ENCODE data around the gene PIK3R3. TPM values are rescaled to one million over a fixed set of nuclear protein-coding genes. Genes with fewer than 3 reads are reported as not detected.

PIK3R3 gene
- total RNA-seq, 3 donors from 2014 or later = 17.9 to 80.3 (median 46.8) TPM

- intact Hi-C loops (cut with DNase I; ENCODE audit: low total_unique reads) = loop anchor here (10.0 kb wide), 1 partner anchor 74 kb away; no protein-coding TSS in a partner anchor
- Histone ChIP-seq H3K27ac (no peak overlapping the region), H3K36me3 (no peaks in the 10 kb centered on the region), H3K27me3 (no peaks in the 10 kb centered on the region), H3K4me3 (no peak overlapping the region), H3K9me3 (no peaks in the 10 kb centered on the region), H3K4me1 (no peaks in the 10 kb centered on the region)
- no peak for TF ChIP-seq CTCF (IDR thresholded peaks at IDR 0.05)
- TF ChIP-seq POLR2A (IDR thresholded peaks at IDR 0.05) = no peak
- no peak for TF ChIP-seq POLR2AphosphoS5 (IDR thresholded peaks at IDR 0.05)
- no peak for DNase-seq (ENCODE audit: low spot score in 2 of 2)
Measured at GRCh38 chr1:46118856-46119255, 13.6 kb downstream of the PIK3R3 start.

- intact Hi-C loops (cut with DNase I; ENCODE audit: low total_unique reads) = loop anchor here (10.0 kb wide), 1 partner anchor 73 kb away; no protein-coding TSS in a partner anchor
- no peaks in the 10 kb centered on the region for H3K4me1 ChIP-seq
- TF ChIP-seq POLR2A (IDR thresholded peaks at IDR 0.05) (no peak), CTCF (IDR thresholded peaks at IDR 0.05) (no peak), POLR2AphosphoS5 (IDR thresholded peaks at IDR 0.05) (no peak)
- DNase-seq (ENCODE audit: low spot score in 2 of 2) = no peak
- H3K27me3 ChIP-seq = no peaks in the 10 kb centered on the region
- no peak overlapping the region for H3K4me3 ChIP-seq
- no peaks in the 10 kb centered on the region for H3K9me3 ChIP-seq
- H3K36me3 ChIP-seq = no peaks in the 10 kb centered on the region
- H3K27ac ChIP-seq = no peak overlapping the region
Measured at GRCh38 chr1:46117810-46118494, 14.5 kb downstream of the PIK3R3 start.

GRCh38 chr1:46114925-46115603 is 17.4 kb downstream of the PIK3R3 start:
- DNase-seq (ENCODE audit: low spot score in 2 of 2) = no peak
- intact Hi-C loops (cut with DNase I; ENCODE audit: low total_unique reads) = loop anchor here (5.0 to 10.0 kb wide), 2 partner anchors 70 to 748 kb away; no protein-coding TSS in a partner anchor
- Histone ChIP-seq H3K4me1 (no peaks in the 10 kb centered on the region), H3K27ac (no peak overlapping the region), H3K27me3 (no peaks in the 10 kb centered on the region), H3K4me3 (no peak overlapping the region), H3K36me3 (no peaks in the 10 kb centered on the region), H3K9me3 (no peaks in the 10 kb centered on the region)
- no peak for TF ChIP-seq POLR2AphosphoS5 (IDR thresholded peaks at IDR 0.05)
- TF ChIP-seq CTCF (IDR thresholded peaks at IDR 0.05) = no peak
- TF ChIP-seq POLR2A (IDR thresholded peaks at IDR 0.05) = no peak

- Histone ChIP-seq H3K27me3 (no peaks in the 10 kb centered on the region), H3K4me3 (no peak overlapping the region), H3K27ac (peak overlapping the region in 1 of 2 donors; percentile 8), H3K36me3 (no peaks in the 10 kb centered on the region), H3K9me3 (no peaks in the 10 kb centered on the region), H3K4me1 (no peaks in the 10 kb centered on the region)
- intact Hi-C loops (cut with DNase I; ENCODE audit: low total_unique reads) = loop anchor here (5.0 to 10.0 kb wide), 2 partner anchors 69 to 747 kb away; no protein-coding TSS in a partner anchor
- TF ChIP-seq POLR2A (IDR thresholded peaks at IDR 0.05) (no peak), CTCF (IDR thresholded peaks at IDR 0.05) (no peak), POLR2AphosphoS5 (IDR thresholded peaks at IDR 0.05) (no peak)
- DNase-seq (ENCODE audit: low spot score in 2 of 2) = no peak
Measured at GRCh38 chr1:46113948-46114347, 18.5 kb downstream of the PIK3R3 start.

- H3K36me3 ChIP-seq = no peaks in the 10 kb centered on the region
- no peak for DNase-seq (ENCODE audit: low spot score in 2 of 2)
- no peaks in the 10 kb centered on the region for H3K9me3 ChIP-seq
- no peaks in the 10 kb centered on the region for H3K4me1 ChIP-seq
- no peak overlapping the region for H3K27ac ChIP-seq
- no peaks in the 10 kb centered on the region for H3K27me3 ChIP-seq
- H3K4me3 ChIP-seq = no peak overlapping the region
- TF ChIP-seq CTCF (IDR thresholded peaks at IDR 0.05) (no peak), POLR2A (IDR thresholded peaks at IDR 0.05) (no peak), POLR2AphosphoS5 (IDR thresholded peaks at IDR 0.05) (no peak)
- intact Hi-C loops (cut with DNase I; ENCODE audit: low total_unique reads) = loop anchor here (5.0 to 10.0 kb wide), 2 partner anchors 67 to 745 kb away; no protein-coding TSS in a partner anchor
Measured at GRCh38 chr1:46112108-46112507, 20.3 kb downstream of the PIK3R3 start.
